Fibroblast of gingiva (primary cell): Measurements from ENCODE around the gene RALGAPA2.

Experiments used
- DNase-seq: peaks from one replicate; pipeline ENCODE4 v3.0.0-alpha.2; 2011; ENCODE audit warnings: low read depth

RALGAPA2 gene

GRCh38 chr20:20404633-20405032 lies 307.8 kb downstream of the RALGAPA2 start:
- DNase-seq: no peak

GRCh38 chr20:20401991-20402390 lies 310.5 kb downstream of the RALGAPA2 start:
- no peak for DNase-seq

GRCh38 chr20:20399531-20400500 lies 312.6 kb downstream of the RALGAPA2 start:
- no peak for DNase-seq

GRCh38 chr20:20398123-20398522 lies 314.3 kb downstream of the RALGAPA2 start:
- no peak for DNase-seq

GRCh38 chr20:20396794-20397193 lies 315.6 kb downstream of the RALGAPA2 start:
- no peak for DNase-seq

GRCh38 chr20:20395903-20396568 lies 316.4 kb downstream of the RALGAPA2 start:
- DNase-seq: no peak

- no peak for DNase-seq
These were observed 317.4 kb downstream of the RALGAPA2 start for GRCh38 chr20:20395087-20395486.

GRCh38 chr20:20393207-20394120 lies 319.0 kb downstream of the RALGAPA2 start:
- peak; percentile 5 for DNase-seq

- no peak for DNase-seq
These were observed 320.7 kb downstream of the RALGAPA2 start for GRCh38 chr20:20391766-20392165.

GRCh38 chr20:20391115-20391514 lies 321.3 kb downstream of the RALGAPA2 start:
- no peak for DNase-seq

GRCh38 chr20:20390393-20390792 lies 322.1 kb downstream of the RALGAPA2 start:
- no peak for DNase-seq

- DNase-seq: no peak
These were observed 326.3 kb downstream of the RALGAPA2 start for GRCh38 chr20:20386192-20386591.

GRCh38 chr20:20375862-20376261 lies 336.6 kb downstream of the RALGAPA2 start:
- DNase-seq: no peak

GRCh38 chr20:20373091-20373571 lies 339.3 kb downstream of the RALGAPA2 start:
- peak; percentile 52 for DNase-seq

- no peak for DNase-seq
These were observed 340.8 kb downstream of the RALGAPA2 start for GRCh38 chr20:20371681-20372080.

- DNase-seq: no peak
These were observed 341.4 kb downstream of the RALGAPA2 start for GRCh38 chr20:20371083-20371482.

- no peak for DNase-seq
These were observed 342.3 kb downstream of the RALGAPA2 start for GRCh38 chr20:20370094-20370575.

- no peak for DNase-seq
These were observed 343.0 kb downstream of the RALGAPA2 start for GRCh38 chr20:20369250-20370093.

GRCh38 chr20:20368418-20369249 lies 343.8 kb downstream of the RALGAPA2 start:
- DNase-seq: no peak
